AG09319 (cell line): ENCODE measurements around the gene PCK1.

ENCODE experiments used
- DNase-seq: peaks from one replicate; pipeline ENCODE4 v3.0.0-alpha.2; 2010; ENCODE audit warnings: low read depth; ENCODE audit errors: extremely low read depth
- CTCF ChIP-seq: IDR thresholded peaks from 2 replicates; pipeline ENCODE4 v1.5.1; 2011; ENCODE audit warnings: low read depth, mild to moderate bottlenecking, inconsistent platforms, low read length, moderate library complexity

Gene PCK1

GRCh38 chr20:57594092-57594951, 33.4 kb downstream of the PCK1 start:
- peak; percentile 81 for TF ChIP-seq CTCF
- no peak for DNase-seq

GRCh38 chr20:57595041-57596030, 34.4 kb downstream of the PCK1 start:
- TF ChIP-seq CTCF, result no peak

GRCh38 chr20:57596358-57596757, 35.4 kb downstream of the PCK1 start:
- TF ChIP-seq CTCF, result no peak
- DNase-seq, result no peak

More at GRCh38 chr20:57595041-57596030, 34.4 kb downstream of the PCK1 start:
- DNase-seq, result no peak

- TF ChIP-seq CTCF, result peak; percentile 69
Measured at GRCh38 chr20:57596998-57597939, 36.4 kb downstream of the PCK1 start.

GRCh38 chr20:57598060-57598459, 37.1 kb downstream of the PCK1 start:
- no peak for TF ChIP-seq CTCF
- no peak for DNase-seq

More at GRCh38 chr20:57596998-57597939, 36.4 kb downstream of the PCK1 start:
- no peak for DNase-seq

- no peak for TF ChIP-seq CTCF
- no peak for DNase-seq
Measured at GRCh38 chr20:57598491-57598890, 37.6 kb downstream of the PCK1 start.
